Astrocyte (in vitro differentiated cells and primary cell): ENCODE measurements around the gene PRAMEF1.

Experiments
- CTCF ChIP-seq: IDR thresholded peaks from 2 replicates; pipeline ENCODE4 v1.5.1; 2011; ENCODE audit warnings: low read depth, mild to moderate bottlenecking, inconsistent platforms, low read length, moderate library complexity; ENCODE audit not compliant: insufficient read depth
- EZH2 ChIP-seq: IDR thresholded peaks from 2 replicates; pipeline ENCODE4 v1.6.1; 2012; ENCODE audit warnings: mild to moderate bottlenecking, low read length, inconsistent platforms; ENCODE audit not compliant: insufficient read depth

- TF ChIP-seq CTCF = no peak
- no peak for TF ChIP-seq EZH2
Measured at GRCh38 chr1:12772520-12772919, 18.7 kb upstream of the PRAMEF1 start.
